CD4-positive, alpha-beta T cell treated with Interferon gamma for 1 hour (primary cell): ENCODE measurements around the gene HYCC1.
"Not testable (repeated sequence)": the region's sequence is repeated elsewhere in the genome, so short reads cannot be mapped to it uniquely, and the experiment has no call there.

ENCODE experiments used
- DNase-seq: peaks from one replicate; pipeline ENCODE4 v3.0.0-alpha.2; 2020

Gene HYCC1

DNA sequence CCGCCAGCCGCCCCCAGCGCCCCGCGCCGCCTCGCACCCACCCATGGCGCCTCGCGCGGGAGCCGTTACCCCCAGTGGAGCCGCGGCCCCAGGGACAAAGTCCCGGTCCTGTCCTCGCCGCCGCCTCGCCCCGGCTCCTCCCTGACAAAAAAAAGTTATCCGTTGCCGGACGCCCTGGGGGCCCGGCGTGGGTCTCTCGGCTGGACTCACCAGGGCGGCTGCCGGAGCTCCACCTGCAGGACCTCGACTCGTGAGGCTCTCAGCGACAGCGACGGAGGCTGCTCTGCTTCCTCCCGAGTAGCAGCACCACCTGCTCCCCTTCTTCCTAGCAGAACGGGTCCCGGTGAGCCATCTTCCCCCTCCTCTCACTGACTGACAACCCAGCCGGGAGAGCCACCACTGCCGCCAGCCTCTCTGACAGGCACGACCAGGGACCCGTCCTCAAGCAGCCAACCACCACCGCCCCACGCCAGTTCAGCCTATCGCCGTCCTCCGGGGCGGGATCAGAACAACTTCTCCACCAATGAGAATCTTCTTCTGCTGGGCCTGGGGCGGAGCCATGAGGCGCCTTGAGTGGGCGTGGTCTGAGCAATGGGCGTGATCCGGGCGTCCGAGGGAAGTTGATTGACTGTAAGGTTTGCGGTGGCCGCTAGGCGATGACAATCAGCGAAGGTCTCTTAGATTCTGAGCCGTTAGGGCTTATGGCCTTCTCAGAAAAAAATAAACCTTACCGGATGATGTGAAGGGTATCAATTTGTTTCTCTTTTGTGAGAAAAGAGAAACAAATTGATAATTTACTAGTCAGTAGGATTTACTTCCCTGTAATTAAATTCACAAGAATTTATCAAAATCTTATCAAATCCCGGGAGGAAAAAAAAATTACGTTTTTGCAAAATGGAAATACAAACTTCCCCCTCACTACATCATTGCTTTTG lies at the start of gene HYCC1:
HYCC1 (minus strand) TSS at position 416 of the 935 bp plus-strand sequence. CDS start 23,019 bp downstream, outside the sequence.
- DNase-seq = peak; percentile 98

DNA sequence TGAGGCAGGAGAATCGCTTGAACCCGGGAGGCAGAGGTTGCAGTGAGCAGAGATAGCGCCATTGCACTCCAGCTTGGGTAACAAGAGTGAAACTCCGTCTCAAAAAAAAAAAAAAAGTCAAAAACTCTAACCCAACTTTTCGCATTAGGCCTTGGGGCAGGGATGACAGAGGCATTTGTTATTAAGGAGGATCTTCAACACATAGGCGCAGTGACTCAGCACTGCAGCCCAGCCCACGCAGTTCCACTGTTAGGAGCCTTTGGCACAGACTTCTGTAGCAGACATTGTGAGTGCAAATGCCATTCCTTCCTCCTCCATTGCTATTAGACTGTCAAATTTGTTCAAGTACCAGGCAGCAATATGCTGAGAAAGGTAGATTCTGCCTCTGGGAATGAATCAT lies 48.5 kb upstream of the HYCC1 start:
- DNase-seq = no peak

DNA sequence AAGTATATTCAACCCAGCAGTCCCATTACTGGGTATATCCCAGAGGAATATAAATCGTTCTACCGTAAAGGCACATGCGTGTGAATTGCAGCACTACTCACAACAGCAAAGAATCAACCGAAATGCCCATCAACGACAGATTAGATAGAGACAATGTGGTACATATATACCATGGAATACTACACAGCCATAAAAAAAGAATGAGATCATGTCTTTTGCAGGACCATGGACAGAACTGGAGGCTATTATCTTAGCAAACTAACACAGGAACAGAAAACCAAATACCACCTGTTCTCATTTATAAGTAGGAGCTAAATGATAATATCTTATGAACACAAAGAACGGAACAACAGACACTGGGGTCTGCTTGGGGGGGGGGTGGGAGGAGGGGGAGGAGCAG lies 47.4 kb upstream of the HYCC1 start:
- DNase-seq = no peak

DNA sequence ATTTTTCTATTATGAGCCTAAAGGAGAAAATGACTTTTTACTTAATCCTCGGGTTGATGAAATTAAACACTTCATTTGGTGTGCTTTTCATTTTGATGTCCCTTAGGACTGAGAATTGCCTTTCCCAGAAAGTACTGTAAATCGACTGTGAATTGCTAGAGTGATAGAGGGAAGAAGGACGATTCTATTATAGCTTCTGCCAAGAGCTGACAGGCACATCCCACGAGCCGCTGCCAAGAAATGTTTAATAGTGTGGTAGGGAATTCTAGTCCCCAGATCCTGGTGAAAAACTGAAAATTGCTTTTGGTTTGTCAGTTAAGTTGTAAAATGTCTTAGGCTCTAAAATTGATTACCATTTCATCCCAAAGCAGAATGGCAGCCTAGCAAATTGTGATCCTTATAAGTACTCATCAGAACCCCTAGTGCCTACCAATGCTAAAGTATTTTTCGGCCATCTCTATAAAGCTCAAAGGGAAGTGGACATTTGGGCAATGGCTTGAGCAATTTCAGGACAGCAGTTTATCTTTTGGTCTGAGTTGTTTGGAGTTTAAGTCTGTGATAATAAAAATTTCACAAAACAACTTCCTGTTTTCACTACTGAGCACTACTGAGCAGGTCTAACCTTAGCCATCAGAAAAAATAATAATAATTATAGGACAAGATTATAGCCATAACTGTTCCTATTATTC lies 44.6 kb upstream of the HYCC1 start:
- no peak for DNase-seq

DNA sequence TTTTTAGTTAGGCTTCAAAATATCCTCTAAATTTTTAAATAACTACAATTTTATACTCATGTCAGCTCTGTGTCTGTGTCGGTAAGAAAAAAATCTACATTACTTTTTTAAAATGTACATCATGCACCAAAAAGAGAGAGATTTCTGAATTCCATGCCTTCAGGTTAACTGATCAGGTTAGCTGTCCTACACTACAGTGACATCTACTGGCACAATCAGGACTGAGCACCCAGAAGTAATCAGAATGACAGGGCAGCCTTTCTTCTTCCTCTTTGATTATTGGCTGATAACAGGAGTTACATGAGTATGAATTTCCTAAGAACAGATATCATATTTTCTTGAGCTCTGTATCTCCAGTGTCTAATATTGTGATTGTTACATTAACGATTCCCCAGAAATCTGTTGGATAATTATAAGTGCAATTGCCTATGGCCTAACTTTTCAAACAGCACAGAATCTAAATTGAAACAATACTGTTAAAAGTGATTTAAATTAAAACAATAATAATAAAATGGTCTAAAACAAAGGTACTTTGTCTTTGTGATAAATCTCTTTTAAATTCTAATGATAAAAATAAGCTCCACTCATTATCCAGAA lies 41.8 kb upstream of the HYCC1 start:
- DNase-seq = peak; percentile 46

DNA sequence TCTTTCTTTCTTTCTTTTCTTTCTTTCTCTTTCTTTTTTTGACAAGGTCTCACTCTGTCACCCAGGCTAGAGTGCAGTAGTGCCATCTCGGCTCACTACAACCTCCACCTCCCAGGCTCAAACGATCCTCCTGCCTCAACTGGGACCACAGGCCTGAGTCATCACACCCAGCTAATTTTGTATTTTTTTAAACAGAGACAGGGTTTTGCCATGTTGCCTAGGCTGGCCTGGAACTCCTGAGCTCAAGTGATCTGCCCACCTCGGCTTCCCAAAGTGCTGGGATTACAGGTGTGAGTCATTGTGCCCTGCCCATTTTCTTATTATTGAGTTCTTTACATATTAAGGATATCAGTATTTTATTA lies 37.2 kb upstream of the HYCC1 start:
- not testable (repeated sequence) for DNase-seq

DNA sequence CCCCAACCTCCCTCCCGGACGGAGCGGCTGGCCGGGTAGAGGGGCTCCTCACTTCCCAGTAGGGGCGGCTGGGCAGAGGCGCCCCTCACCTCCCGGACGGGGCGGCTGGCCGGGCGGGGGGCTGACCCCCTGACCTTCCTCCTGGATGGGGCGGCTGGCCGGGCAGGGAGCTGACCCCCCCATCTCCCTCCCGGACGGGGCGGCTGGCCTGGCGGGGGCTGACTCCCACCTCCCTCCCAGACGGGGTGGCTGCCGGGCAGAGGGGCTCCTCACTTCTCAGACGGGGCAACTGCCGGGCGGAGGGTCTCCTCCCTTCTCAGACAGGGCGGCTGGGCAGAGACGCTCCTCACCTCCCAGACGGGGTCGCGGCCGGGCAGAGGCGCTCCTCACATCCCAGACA lies 32.4 kb upstream of the HYCC1 start:
- DNase-seq = not testable (repeated sequence)

DNA sequence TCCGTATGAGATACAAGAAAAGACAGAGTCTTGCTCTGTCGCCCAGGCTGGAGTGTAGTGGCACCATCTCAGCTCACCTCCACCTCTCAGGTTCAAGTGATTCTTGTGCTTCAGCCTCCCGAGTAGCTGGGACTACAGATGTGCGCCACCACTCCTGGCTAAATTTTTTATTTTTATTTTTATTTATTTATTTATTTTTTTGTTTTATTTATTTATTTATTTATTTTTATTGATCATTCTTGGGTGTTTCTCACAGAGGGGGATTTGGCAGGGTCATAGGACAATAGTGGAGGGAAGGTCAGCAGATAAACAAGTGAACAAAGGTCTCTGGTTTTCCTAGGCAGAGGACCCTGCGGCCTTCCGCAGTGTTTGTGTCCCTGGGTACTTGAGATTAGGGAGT lies 31.2 kb upstream of the HYCC1 start:
- DNase-seq = not testable (repeated sequence)

DNA sequence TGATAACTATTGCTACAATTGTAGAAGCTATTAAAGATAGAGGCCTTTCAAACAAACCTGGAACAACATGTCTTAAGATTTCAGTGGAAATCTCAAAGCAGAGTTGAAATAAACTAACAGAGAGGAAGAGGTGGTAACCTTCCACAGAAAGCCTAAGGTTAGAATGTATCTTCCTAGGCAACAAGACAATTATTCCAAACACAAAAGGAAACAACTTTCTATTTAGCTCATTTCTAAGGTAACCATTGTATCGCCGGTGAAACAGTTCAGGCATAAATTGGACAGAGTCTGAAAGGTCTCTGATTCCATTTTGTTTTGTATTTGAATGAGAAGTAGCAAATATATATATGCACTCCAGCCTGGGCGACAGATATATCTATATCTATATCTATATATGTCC lies 30.7 kb upstream of the HYCC1 start:
- DNase-seq = no peak

DNA sequence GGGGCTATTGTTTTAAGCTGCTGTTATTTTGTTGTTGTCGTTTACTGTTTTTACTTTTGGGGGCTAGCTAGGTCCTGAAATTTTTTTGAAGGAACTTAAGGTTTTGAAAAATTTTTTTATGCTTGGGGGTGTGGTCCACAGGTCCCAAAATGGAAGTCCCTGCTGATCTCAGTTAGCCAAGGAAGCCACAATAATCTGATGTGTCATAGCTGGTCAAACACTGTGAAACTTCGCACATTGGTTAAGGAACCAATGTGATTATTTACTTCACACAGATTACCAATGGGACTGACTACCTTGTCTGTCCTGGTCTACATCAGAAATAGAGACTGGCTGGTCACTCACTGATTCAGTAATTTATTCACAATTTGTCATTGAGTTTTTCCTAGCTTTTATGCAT lies 29.5 kb upstream of the HYCC1 start:
- no peak for DNase-seq

DNA sequence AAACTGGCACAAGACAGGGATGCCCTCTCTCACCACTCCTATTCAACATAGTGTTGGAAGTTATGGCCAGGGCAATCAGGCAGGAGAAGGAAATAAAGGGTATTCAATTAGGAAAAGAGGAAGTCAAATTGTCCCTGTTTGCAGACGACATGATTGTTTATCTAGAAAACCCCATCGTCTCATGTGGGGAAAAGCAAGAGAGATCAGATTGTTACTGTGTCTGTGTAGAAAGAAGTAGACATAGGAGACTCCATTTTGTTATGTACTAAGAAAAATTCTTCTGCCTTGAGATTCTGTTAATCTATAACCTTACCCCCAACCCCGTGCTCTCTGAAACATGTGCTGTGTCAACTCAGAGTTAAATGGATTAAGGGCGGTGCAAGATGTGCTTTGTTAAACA lies 25.7 kb upstream of the HYCC1 start:
- not testable (repeated sequence) for DNase-seq

DNA sequence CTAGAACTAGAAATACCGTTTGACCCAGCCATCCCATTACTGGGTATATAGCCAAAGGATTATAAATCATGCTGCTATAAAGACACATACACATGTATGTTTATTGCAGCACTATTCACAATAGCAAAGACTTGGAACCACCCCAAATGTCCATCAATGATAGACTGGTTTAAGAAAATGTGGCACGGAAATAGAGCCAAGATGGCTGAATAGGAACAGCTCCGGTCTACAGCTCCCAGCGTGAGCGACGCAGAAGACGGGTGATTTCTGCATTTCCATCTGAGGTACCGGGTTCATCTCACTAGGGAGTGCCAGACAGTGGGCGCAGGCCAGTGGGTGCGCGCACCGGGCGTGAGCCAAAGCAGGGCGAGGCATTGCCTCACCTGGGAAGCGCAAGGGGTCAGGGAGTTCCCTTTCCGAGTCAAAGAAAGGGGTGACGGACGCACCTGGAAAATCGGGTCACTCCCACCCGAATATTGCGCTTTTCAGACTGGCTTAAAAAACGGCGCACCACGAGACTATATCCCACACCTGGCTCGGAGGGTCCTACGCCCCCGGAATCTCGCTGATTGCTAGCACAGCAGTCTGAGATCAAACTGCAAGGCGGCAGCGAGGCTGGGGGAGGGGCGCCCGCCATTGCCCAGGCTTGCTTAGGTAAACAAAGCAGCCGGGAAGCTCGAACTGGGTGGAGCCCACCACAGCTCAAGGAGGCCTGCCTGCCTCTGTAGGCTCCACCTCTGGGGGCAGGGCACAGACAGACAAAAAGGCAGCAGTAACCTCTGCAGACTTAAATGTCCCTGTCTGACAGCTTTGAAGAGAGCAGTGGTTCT lies 21.8 kb upstream of the HYCC1 start:
- DNase-seq = not testable (repeated sequence)

DNA sequence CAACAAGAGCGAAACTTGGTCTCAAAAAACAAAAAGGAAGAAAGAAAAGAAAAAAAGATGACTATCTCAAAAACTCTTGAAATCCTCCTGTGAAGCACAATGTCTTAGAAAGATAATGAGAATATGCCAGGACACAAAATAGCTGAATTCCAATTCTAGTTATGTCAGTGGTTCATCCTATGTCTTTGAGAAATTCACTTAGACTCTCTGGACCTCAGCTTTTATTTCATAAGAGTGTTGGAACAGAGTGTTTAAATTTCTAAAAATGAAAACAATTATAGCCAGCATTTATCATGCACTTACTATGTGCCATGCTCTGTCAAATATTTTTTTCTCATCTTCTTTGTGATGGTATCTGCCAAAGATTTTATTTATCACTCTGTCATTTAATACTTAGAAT lies 13.3 kb upstream of the HYCC1 start:
- no peak for DNase-seq

DNA sequence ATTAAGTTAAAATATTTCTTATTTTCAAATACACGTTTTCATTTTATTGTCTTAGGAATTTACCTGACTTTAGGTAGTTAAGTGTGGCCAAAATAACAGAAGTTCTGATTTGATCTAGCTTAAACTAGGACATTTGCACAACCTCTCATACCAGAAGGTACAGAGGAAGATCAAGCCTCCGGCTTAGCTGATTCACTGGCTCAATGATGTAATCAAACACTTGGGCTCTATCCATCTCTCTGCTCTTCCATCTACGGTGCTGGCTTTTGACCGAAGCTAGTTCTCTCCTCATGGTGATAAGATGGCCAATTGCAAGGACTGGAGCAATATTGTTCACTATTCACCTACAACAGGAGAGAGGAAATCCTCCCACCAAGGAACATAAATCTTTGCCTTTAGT lies 12.2 kb upstream of the HYCC1 start:
- DNase-seq = no peak

DNA sequence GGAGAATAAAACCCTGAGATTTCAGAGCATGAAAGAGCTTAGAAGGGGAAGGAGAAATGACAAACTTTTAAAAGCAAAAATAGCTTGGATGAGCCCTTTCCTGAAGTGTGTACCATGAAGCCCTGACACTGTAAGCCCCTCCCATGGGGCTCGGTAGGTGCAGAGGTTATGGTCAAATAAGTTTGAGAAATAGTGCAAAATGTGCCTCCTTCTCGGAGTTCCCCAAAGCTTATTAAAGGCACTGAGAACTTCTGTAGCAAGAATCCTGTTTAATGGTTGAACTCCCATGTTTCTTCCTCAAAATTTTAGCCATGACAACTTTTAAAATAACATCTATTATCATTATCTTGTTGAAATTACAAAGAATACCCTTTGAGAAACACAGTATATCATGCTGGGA lies 10.5 kb upstream of the HYCC1 start:
- no peak for DNase-seq

DNA sequence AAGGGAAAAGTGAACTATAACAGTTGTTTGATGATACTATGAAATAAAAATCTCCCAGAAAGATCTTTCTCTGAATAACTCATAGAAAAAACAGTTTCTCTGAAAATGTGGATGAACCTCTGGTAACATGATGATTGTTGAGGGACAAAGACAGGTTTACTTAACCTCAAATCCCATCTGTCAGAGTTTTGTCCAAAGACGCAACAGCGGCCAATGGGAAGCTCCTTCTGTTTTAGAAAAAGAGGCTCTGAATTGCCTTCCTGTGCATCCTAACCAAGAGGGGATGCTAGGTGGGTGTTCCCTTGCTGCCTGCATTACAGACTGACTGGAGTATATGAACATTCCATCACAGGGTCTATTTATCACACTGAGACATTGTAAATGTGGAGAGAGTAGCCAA lies 8.9 kb upstream of the HYCC1 start:
- DNase-seq = no peak

DNA sequence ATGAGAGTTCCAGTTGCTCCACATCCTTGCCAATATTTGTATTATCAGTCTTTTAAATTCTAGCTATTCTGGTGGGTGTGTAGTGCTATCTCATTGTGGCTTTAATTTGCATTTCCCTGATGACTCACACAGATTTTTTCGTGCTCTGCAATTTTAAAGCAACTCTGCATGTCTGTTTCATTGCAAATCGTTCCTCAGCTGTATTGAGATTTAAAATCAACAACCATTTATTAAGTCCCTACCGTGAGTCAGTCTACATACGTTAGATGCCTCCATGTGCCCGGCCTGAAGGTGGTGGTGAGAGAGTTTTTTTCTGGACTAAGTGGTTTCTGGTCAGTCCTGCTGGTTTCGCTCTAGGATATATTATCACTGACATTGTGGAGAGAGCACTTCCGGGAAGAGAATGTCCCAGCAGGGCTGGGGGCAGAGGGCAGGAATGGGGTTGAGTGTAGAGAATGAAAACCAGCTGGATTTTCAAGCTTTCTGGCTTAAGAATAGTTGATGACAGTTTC lies 8.4 kb upstream of the HYCC1 start:
- no peak for DNase-seq

DNA sequence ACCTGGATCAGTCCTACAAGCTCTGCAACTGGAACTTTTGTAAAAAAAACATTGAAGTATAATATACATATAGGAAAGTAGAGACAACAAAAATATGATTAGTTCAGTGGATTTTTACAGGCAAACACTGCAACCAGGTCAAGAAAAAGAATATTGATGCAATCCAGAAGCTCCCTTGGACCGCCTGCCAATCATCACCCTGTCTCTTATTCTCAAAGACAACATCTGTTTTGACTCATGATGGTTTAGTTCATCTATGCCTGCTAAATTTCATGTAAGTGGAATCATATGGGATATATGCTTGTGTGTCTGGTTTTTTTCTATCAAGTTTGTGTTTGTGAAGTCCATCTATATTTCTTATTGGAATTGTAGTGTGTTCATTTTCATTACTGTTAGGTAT lies 7.7 kb upstream of the HYCC1 start:
- no peak for DNase-seq

DNA sequence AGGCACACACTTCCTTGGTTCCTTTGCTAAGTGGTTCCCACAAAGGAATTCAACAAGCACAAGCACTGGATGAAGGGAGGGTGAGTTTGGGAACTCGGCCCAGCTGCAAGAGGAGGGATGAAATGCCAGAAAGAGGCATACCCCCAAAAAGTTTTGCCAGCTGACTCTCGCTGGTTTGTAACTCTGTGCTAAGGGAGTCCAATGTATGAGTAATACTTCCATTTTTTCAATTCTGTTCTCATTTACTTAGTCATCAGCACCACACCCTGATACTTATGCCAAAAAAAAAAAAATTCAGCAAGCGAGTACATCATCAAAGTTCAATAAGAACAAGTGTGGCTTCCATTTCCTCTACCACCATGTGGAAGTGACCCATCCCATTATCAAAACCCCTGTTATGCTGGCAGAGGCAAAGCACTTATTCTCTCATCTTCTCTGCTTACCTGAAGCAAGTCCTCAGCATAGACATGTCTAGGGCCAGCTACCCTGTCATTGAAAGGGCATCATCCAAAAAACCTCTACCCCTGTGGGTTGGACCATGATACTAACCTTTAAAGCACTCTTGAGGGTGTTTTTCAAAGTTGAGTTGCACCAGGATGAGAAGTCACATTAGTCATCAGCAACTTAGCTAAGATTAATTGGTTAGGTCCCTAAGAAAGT lies 6.9 kb upstream of the HYCC1 start:
- no peak for DNase-seq

DNA sequence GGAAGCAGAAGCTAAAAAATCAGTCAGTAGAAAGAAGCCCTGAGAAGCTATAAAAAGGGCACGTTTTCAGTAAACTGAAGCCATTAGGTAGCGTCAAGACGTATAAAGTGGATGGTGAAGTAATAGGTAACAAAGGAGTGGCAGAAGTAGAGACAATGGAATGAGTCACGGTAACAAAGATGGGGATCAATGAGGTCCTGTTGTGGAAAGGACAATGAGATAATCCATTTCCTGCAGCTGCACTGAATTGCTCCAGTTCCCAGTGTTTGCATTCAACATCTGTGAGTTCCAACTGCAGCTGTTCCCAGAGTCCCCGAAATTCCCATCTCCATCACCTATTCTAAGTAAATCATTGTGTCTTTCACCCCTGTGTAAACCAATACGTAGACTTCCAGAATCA lies 4.8 kb upstream of the HYCC1 start:
- no peak for DNase-seq

DNA sequence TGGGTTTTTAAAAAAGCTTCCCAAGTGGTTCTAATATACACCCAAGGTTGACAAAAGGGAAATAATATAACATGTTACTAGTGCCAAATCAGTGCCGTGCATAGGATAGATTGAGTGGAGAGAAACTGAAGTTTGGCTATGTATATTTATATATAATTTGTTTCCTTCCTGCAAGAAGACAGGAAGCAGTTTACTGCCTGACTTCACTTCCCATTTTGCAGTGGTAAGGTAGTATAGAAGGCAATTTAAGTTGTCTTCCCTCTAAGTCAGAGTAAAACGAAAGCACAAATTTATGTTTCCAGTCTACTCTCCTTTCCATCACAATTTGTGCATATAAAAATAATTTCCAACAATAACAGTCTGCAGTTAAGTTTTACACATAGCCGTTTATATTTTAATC lies 3.4 kb upstream of the HYCC1 start:
- no peak for DNase-seq
